GM18502 (cell line): ENCODE data around the gene DEGS2.

Experiments used
- ATAC-seq: cut with Tn5 transposase; IDR thresholded peaks from one replicate; pipeline ENCODE4 v1.9.1; 2021; ENCODE audit warnings: mild to moderate bottlenecking; ENCODE audit not compliant: unreplicated experiment, poor library complexity

DEGS2 gene

GRCh38 chr14:100150932-100151587 lies 8.4 kb downstream of the DEGS2 start:
- ATAC-seq, result no peak

DNA sequence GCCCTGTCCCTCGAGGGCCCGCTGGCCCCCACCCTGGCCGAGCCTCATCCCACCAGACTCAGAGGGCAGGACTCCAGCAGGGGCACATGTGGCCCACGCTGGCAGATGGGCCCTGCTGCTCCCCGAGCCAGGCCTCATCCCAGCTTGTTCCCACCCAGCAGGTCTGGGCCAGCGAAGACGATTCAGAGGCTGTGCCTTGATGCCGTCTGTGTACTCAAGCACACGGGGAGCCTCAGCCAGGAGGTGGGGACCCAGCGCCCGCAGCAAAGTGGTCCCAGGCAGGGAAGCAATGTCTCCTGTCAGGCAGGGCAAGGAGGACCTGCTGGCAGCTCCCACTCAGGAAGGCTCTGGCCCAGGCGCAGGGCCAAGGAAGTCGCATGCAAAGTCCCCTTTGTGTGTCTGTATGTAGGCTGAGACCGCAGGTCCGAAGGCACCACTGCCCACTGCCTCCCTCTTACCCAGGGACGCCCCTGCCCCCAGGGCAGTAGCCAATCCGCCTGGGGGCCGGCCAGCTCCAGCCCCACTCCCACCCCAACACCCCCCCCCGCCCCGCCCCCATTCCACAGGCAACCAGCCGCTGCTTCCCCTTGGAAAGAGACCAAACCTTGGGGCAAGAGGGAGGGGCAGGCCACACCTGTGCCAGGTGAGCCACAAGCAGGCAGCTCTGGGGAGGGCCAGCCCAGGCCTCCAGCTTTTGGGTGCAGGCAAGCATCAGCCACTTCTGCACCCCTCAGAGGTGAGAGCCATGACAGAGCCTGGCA lies 9.4 kb downstream of the DEGS2 start:
- ATAC-seq, result no peak

DNA sequence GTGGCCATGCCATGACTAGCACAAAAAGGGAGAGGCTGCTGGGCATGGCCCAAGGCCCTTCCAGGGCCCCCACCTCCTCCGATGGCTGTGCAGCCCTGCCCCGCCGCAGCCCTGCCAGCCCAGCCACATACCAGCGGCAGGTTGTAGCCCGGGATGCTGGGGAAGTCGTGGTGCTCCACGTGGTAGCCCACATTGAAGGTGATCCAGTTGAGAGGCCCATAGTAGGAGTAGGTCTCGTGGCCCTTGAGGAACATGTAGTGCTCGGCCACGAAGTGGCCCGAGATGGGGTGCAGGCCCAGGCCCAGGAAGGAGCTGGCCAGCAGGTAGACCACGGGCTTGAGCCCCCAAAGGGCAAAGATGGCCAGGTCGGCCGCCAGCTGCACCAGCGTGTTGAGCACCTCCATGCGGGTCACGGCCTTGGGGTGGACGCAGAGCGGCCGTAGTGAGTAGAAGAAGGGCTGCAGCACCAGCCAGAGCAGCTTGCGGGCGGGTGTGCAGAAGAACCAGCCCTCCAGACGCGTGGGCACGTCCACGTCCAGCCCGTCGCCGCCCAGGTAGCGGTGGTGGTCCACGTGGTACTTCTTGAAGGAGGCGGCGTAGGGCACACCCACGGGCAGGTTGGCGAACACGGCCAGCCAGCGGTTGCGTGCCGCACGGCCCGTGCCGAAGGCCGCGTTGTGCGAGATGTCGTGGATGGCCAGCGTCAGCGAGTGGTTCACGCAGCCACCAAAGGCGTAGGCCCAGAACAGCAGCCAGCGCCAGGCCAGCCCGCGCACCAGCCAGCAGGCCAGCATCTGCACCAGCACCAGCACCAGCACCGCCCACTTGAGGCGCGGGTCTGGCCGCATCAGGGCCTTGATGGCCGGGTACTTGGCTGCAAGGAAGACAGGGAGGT lies 10.4 kb downstream of the DEGS2 start:
- no peak for ATAC-seq

DNA sequence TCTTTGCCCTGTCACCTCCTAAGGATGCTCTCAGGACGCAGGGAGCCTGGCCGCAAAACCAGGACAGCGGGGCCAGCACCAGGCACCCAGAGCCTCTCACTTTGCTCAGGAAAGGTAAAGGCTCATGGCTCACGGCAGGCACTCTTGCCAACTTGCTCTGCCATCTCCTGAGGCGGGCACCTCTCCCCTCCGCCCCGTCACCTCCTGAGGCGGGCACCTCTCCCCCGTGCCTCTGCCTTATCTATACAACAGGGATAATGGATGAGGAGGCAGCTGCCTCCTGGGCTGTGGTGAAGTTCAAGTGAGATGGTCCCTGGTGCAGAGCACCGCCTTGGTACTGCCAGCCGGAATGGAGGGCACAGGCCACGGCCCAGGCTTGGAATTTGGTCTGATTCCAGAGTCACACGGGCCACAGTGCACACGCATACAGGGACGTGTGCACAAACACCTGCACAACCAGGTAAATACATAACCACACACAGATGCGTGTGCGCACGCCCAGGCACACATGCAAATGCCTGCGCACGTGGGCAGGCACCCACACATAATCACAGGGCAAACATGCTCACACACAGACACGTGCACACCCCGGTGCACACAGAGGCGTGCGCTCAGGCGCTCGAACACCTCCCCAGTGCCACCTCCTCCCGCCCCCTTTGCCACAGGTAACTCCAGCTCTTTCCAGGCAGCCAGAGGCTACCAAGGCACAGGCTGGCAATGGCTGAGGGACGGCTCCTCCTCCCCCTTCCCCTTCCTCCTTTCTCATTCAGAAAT lies 11.6 kb downstream of the DEGS2 start:
- no peak for ATAC-seq

GRCh38 chr14:100147181-100147631 lies 12.2 kb downstream of the DEGS2 start:
- ATAC-seq, result no peak

DNA sequence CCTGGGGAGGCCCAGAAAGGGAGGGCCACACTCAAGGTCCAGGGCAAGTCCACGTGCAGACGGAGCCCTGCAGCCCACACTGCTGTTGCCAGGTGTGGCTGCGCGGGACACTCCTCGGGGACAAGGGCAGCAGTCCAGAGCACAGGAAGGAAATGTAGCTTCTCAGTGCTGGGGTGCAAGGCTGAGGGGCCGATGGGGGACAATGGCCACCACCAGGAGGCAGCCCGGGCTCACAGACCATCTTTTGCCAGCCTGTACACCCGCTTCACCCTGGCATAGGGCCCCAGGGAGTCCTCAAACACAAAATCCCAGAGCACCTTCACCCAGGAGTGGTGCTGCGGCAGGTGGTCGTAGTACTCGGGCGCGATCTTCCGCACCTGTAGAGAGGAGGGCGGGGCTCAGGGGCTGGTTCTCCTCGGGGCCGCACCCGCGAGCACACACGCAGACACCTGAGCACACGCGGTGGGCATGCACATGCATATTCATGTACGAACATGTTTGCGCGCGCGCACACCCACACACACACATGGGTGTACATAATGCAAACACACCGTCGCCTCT lies 12.8 kb downstream of the DEGS2 start:
- no peak for ATAC-seq

DNA sequence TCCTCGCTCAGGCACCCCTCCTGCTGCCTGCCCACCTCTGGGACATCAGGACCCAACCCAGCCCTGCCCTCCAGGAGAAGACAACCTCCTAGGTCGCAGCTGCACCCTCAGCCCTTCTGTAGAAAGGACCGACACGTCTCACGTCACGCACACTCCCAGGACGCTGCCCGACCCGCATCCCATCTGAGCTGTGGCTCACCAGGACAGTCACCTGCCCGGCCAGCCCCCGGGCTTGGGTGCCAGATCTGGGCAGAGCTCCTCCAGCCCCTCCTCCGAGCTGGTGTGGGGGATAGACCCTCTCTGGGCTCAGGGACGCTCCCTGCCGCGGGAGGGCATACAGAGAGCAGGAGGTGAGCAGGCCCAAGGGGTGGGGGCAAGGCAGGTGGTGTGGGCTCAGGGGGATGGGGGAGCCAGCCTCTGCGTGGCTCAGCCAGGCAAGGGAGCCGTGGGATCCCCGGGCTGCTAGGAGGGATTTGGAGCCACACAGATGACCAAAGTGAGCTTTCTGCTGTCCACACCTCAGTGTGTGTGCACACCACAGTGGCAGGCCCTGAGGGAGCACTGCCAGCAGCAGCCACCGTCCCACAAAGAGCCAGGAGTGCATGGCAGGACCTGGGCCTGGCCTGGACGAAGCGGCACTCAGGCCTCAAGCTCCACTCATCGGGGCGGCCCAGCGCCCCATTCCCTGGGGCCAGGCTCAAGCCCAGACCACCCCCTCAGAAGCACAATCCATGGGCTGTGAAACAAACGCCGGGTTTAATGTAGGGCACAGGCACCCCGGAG lies 13.6 kb downstream of the DEGS2 start:
- ATAC-seq, result no peak

DNA sequence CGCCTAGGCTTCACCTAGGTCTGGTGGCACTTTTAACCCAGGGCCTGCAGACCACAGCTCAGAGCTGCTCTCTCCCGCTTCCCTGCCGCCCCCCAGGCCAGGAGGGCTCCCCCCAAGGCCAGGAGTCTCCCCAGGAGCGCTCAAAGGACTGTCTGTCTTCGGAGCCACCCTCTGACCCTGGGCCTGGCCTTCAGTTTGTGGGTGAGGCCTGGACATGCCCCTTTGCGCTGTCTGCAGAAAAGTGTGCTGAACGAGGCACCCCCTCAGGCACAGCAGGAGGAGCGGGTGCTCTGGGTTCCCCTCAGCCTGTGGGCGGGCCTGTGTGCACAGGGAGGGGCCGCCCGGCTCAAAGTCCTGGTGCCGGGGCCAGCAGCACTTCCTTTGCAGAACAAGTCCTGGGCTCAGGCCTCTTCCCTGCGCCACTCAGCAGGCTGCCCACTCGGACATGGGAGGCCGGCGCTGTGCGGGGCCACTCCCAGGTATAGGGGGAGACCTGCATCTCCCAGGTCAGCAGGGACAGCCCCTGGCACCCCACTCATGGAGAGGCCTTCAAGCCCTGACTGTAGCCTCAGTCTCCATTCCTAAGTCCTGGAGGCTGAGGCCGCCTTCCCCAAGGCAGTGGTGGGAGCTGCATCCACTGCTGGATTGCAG lies 14.3 kb downstream of the DEGS2 start:
- ATAC-seq, result no peak

DNA sequence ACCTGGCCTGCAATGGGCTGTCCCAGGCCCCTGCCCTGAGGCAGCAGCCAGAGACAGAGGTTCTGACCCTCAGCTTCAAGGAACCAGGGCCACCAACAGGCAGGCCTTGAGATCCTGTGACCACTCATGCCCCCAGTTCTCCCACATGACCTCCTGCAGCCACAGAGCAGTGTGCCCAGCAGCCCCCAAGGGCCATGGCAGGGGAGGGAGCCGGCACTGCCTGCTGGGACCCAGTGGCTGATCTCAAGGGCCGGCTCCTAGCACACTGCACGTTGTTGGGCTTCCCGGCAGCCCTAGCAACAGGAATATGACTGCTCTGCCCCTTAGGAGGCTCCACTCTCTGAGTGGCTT lies 14.8 kb downstream of the DEGS2 start:
- ATAC-seq, result no peak

- ATAC-seq, result no peak
Observed at GRCh38 chr14:100143934-100144333, 15.5 kb downstream of the DEGS2 start.

- no peak for ATAC-seq
Observed at GRCh38 chr14:100143523-100143922, 15.9 kb downstream of the DEGS2 start.

DNA sequence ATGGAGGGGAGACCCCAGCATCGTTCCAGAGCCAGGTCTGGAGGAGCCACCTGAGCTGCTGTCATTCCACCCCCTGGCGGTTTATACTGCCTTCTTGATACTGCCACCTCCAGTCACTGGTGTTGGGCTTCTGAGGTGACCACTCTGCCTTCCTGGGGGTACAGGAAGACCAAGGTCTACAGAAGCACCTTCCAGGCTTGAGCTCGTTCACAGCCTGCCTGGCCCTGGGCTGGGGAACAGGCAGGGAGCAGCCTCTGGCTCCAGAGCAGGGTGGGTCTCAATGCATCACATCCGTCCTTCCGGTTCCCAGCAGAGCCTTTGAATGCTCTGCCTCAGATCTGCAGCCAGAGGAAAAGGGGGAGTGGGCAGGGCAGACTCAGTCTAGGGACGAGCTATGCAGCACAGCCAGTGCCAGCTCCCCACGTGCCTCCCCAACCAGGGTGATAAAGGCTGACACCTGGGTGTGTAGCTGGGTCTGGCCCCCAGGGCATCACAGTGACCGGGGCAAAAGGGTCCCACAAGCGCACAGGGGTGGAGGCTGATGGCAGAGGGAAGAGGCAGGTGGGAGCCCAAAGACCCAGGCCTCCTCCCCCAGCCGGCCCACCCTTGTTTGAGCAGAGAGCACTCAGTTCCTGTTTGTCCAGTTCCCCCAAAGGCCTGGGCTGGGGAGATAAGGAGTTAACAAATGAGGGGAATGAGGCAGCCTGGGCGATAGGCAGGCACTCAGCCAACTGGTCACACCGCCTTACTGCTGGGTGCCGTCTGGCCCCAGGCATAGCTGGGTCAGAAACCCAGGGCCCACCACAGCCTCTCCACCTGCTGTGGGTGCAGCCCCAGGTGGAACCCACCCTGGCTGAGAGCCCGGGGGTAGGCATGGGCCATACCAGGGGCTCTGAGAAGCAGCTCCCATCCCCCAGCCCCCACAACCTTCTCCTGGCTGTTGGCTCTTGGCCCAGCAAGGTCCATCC lies 17.1 kb downstream of the DEGS2 start:
- no peak for ATAC-seq

DNA sequence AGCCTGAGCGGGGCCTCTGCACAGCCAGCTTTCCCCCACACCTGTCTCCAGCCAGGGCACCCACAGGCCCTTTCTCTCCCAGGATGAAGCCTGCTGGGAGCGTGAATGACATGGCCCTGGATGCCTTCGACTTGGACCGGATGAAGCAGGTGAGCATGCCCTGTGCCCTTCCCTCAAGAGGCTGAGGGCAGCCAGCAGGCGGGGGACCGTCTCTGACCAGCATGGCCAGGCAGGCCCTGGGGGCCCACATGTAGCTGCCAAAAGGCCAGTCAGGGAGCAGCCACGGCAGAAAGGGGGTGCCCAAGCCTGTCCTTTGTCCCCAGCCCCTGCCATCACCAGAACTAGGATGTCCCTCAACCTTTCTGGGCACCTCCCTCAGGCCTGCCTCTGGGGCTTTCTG lies 18.3 kb downstream of the DEGS2 start:
- ATAC-seq, result no peak

DNA sequence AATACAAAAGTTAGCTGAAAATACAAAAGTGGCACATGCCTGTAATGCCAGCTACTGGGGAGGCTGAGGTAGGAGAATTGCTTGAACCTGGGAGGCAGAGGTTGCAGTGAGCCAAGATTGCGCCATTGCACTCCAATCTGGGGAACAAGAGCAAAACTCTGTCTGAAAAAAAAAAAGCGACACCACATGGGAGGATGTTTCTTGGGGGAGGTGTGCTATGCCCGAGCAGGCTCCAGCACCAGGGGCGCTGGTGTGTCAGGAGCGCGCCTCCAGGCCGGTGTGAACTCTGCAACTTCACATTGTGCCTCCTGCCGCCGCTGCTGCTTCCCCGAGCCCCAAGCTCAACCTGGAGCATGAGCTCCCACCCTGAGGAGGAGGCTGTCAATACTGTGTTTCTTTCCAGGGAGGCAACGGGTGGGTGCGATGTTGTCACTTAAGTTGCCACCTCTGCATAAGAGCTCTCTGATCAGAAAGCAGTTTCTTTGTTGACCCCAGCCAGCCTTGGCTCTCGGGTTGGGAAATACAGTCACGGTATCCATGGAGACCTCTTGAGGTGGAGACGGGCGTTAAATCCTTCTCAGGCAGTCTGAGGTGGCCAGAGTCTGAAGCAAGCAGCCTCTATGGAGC lies 18.9 kb downstream of the DEGS2 start:
- ATAC-seq, result no peak

GRCh38 chr14:100138955-100139354 lies 20.5 kb downstream of the DEGS2 start:
- no peak for ATAC-seq

- ATAC-seq, result no peak
Observed at GRCh38 chr14:100138082-100138787, 21.2 kb downstream of the DEGS2 start.

DNA sequence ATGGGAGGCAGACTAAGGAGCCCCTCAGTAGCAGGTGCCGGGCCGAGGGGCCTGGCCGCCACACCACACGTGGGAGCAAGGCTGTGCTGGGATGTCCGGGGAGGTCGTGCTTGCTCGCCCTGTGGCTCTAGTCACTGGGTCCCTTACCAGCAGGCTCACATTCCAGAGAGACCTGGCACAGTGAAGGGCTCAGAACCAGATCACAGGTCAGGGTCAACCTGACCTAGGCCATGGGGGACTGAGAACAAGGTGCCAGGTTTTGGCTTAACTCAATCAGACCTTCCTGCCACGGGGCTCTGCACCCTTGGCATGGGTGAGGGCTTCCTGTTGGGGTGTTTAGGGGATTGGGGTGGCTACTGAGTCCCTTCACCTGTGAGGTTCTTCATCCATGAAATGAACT lies 22.3 kb downstream of the DEGS2 start:
- ATAC-seq, result no peak
